ENCODE results near the gene PADI1. TPM values are rescaled to one million over a fixed set of nuclear protein-coding genes. Genes with fewer than 3 reads are reported as not detected.

The PADI1 gene
- total and polyA plus RNA-seq, 4 donors = 4.9 TPM; not detected in 3

DNA sequence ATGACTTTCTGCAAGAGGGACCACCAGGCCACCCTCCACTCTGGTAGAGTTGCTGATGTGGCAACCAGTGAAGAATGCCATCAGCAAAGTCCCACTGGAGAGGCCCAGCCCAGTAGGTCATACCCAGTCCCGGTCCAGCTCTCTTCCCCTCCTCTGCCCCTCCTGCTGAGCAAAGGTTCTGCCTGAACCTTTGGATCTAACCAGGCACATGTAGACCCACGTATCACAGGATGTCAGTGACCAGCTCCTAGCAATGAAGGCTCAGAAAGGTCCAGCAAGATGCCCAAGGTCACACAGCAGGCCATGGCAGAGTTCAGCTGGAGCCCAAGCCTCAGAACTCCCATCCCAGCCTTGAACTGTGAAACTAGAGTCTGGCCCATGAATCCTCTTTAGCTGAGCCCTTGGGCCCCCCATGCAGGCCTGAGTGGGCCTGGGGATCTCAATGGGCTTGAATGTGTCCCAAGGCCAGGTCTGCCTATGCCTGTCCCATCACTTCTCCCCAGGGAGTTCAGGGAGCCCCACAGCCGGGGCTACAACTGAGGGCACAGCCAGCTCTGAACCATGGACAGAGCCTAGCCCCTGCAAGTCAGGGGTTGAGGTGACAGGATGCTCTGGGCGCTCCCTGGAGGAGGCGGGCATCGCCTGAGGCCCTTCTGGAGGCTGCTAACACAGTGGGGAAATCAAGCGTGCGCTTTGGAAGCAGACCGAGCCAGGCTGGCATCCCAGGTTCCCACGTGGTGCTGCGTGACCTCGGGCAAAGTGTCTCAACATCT, 21.4 kb upstream of the PADI1 start:
- TF ChIP-seq NR2F2 (IDR thresholded peaks at IDR 0.05) = no peak
- TF ChIP-seq, protein P1, sequence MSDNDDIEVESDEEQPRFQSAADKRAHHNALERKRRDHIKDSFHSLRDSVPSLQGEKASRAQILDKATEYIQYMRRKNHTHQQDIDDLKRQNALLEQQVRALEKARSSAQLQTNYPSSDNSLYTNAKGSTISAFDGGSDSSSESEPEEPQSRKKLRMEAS (IDR thresholded peaks at IDR 0.05) = no peak
- TF ChIP-seq JUND (IDR thresholded peaks at IDR 0.05) = no peak
- TF ChIP-seq EGR1 (IDR thresholded peaks at IDR 0.05; ENCODE audit: low read depth in 2 of 2) = no peak
- no peak for TF ChIP-seq SP1 (IDR thresholded peaks at IDR 0.05)
- TF ChIP-seq, protein P2, sequence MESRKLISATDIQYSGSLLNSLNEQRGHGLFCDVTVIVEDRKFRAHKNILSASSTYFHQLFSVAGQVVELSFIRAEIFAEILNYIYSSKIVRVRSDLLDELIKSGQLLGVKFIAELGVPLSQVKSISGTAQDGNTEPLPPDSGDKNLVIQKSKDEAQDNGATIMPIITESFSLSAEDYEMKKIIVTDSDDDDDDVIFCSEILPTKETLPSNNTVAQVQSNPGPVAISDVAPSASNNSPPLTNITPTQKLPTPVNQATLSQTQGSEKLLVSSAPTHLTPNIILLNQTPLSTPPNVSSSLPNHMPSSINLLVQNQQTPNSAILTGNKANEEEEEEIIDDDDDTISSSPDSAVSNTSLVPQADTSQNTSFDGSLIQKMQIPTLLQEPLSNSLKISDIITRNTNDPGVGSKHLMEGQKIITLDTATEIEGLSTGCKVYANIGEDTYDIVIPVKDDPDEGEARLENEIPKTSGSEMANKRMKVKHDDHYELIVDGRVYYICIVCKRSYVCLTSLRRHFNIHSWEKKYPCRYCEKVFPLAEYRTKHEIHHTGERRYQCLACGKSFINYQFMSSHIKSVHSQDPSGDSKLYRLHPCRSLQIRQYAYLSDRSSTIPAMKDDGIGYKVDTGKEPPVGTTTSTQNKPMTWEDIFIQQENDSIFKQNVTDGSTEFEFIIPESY (IDR thresholded peaks at IDR 0.05) = no peak
- TF ChIP-seq RAD21 (IDR thresholded peaks at IDR 0.05) = no peak
- no peak for TF ChIP-seq HNF4G (IDR thresholded peaks at IDR 0.05)
- no peak for TF ChIP-seq FOXA2 (IDR thresholded peaks at IDR 0.05)
- TF ChIP-seq RXRA (IDR thresholded peaks at IDR 0.05) = no peak
- no peak for TF ChIP-seq TAF1 (conservative IDR thresholded peaks at IDR 0.05)
- Histone ChIP-seq H3K36me3 (ENCODE audit: control insufficient read depth in 4 of 4, insufficient read depth in 3 of 4, low read depth in 1 of 4, low read length in 3 of 4) (no peaks in the 10 kb centered on the region), H3K9me3 (ENCODE audit: control insufficient read depth in 4 of 4, low read length in 3 of 4) (peaks cover 0 to 2% (median 0%) of the 10 kb centered on the region in 4 donors), H3K4me1 (ENCODE audit: control insufficient read depth in 4 of 4, insufficient read depth in 4 of 4, low read length in 3 of 4) (no peaks in the 10 kb centered on the region), H3K27ac (ENCODE audit: low read depth in 1 of 2, low read length in 2 of 2) (no peak overlapping the region), H3K27me3 (ENCODE audit: control insufficient read depth in 4 of 4, insufficient read depth in 4 of 4, low read length in 3 of 4) (no peaks in the 10 kb centered on the region), H3K4me3 (ENCODE audit: low read depth in 1 of 3, low read length in 3 of 3) (no peak overlapping the region), H3K9ac (ENCODE audit: low read depth in 1 of 2, low read length in 2 of 2) (no peak overlapping the region)
- 90% methylated on average over 12 of the region's 12 CpGs for WGBS
- DNase-seq (ENCODE audit: low spot score) = peak; percentile 13

DNA sequence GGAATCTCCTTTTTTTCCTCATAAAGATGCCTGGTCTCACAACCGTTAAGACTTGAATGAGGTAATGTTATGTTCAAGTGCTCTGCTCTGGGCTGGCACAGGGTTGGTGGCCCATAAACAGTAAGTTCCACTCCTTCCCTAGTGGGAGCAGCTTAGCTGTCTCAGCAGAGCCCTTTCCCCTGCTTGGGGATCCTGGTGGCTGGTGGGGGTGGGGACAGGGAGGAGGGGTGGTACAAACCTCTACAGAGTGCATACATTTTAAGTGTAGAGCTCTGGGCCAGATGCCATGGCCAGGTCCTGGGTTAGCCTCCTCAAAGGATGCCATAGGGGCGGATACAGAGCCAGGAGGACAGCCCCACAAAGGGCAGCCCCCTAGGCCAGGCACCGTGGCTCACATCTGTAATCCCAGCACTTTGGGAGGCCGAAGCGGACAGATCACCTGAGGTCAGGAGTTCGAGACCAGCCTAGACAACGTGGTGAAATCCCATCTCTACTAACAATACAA, 20.7 kb upstream of the PADI1 start:
- Histone ChIP-seq H3K36me3 (ENCODE audit: control insufficient read depth in 4 of 4, insufficient read depth in 3 of 4, low read depth in 1 of 4, low read length in 3 of 4) (no peaks in the 10 kb centered on the region), H3K4me1 (ENCODE audit: control insufficient read depth in 4 of 4, insufficient read depth in 4 of 4, low read length in 3 of 4) (no peaks in the 10 kb centered on the region), H3K4me3 (ENCODE audit: low read depth in 1 of 3, low read length in 3 of 3) (no peak overlapping the region), H3K27ac (ENCODE audit: low read depth in 1 of 2, low read length in 2 of 2) (no peak overlapping the region), H3K9me3 (ENCODE audit: control insufficient read depth in 4 of 4, low read length in 3 of 4) (peaks cover 0 to 2% (median 0%) of the 10 kb centered on the region in 4 donors), H3K27me3 (ENCODE audit: control insufficient read depth in 4 of 4, insufficient read depth in 4 of 4, low read length in 3 of 4) (no peaks in the 10 kb centered on the region), H3K9ac (ENCODE audit: low read depth in 1 of 2, low read length in 2 of 2) (no peak overlapping the region)
- WGBS = 88% methylated on average over 7 of the region's 7 CpGs
- no peak for DNase-seq (ENCODE audit: low spot score)
- TF ChIP-seq FOXA2 (IDR thresholded peaks at IDR 0.05) = no peak

DNA sequence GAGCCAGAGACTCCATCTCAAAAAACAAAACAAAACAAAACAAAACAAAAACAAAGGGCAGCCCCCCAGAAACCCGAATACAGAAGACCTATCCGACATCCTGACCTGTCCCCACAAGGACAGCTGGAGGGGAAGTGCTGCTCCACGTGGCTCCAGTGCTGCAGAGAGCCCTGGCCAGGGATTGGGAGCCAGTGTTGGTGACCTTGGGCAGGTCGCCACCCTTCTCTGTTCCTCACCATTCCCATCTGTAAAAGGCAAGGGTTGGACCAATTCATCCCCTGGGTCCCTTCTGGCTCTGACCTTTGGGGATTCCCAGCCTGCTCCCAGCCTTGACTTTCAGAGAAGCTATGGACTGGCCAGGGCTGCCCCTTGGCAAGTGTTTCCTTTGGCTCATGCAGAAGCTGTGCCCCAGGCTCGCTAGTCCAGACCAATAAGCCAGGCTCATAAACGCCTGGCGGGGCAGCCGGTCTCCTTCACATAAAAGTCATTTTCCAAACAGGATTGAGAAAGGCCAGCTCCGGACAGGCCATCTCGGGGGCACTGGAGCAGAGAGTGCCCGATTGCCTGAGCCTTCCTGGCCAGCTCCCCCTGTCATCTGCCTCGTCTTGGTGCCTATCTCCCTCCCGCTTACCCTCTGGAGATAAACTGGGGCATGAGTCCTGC, 20.0 kb upstream of the PADI1 start:
- H3K4me3 ChIP-seq (ENCODE audit: low read depth in 1 of 3, low read length in 3 of 3) = no peak overlapping the region
- no peaks in the 10 kb centered on the region for H3K36me3 ChIP-seq (ENCODE audit: control insufficient read depth in 4 of 4, insufficient read depth in 3 of 4, low read depth in 1 of 4, low read length in 3 of 4)
- no peaks in the 10 kb centered on the region for H3K27me3 ChIP-seq (ENCODE audit: control insufficient read depth in 4 of 4, insufficient read depth in 4 of 4, low read length in 3 of 4)
- no peak overlapping the region for H3K9ac ChIP-seq (ENCODE audit: low read depth in 1 of 2, low read length in 2 of 2)
- WGBS = 79% methylated on average over 13 of the region's 13 CpGs
- peak; percentile 23 for DNase-seq (ENCODE audit: low spot score)
- H3K27ac ChIP-seq (ENCODE audit: low read depth in 1 of 2, low read length in 2 of 2) = no peak overlapping the region
- peaks cover 0 to 2% (median 0%) of the 10 kb centered on the region in 4 donors for H3K9me3 ChIP-seq (ENCODE audit: control insufficient read depth in 4 of 4, low read length in 3 of 4)
- H3K4me1 ChIP-seq (ENCODE audit: control insufficient read depth in 4 of 4, insufficient read depth in 4 of 4, low read length in 3 of 4) = no peaks in the 10 kb centered on the region
- TF ChIP-seq TAF1 (conservative IDR thresholded peaks at IDR 0.05) (no peak), HNF4A (conservative IDR thresholded peaks at IDR 0.05) (no peak), FOXA2 (IDR thresholded peaks at IDR 0.05) (no peak), FOXA1 (IDR thresholded peaks at IDR 0.05) (no peak), GABPA (IDR thresholded peaks at IDR 0.05 in 1 of 2, conservative IDR thresholded peaks at IDR 0.05 in 1 of 2) (no peak), NR2F2 (IDR thresholded peaks at IDR 0.05) (no peak), SP1 (IDR thresholded peaks at IDR 0.05) (no peak), JUND (IDR thresholded peaks at IDR 0.05) (no peak), RXRA (IDR thresholded peaks at IDR 0.05) (no peak), RAD21 (IDR thresholded peaks at IDR 0.05) (no peak), EGR1 (IDR thresholded peaks at IDR 0.05; ENCODE audit: low read depth in 2 of 2) (no peak), YY1 (IDR thresholded peaks at IDR 0.05) (no peak)
- TF ChIP-seq, protein P1 (IDR thresholded peaks at IDR 0.05) = no peak
- TF ChIP-seq, protein P2 (IDR thresholded peaks at IDR 0.05) = no peak
- TF ChIP-seq, protein P3, sequence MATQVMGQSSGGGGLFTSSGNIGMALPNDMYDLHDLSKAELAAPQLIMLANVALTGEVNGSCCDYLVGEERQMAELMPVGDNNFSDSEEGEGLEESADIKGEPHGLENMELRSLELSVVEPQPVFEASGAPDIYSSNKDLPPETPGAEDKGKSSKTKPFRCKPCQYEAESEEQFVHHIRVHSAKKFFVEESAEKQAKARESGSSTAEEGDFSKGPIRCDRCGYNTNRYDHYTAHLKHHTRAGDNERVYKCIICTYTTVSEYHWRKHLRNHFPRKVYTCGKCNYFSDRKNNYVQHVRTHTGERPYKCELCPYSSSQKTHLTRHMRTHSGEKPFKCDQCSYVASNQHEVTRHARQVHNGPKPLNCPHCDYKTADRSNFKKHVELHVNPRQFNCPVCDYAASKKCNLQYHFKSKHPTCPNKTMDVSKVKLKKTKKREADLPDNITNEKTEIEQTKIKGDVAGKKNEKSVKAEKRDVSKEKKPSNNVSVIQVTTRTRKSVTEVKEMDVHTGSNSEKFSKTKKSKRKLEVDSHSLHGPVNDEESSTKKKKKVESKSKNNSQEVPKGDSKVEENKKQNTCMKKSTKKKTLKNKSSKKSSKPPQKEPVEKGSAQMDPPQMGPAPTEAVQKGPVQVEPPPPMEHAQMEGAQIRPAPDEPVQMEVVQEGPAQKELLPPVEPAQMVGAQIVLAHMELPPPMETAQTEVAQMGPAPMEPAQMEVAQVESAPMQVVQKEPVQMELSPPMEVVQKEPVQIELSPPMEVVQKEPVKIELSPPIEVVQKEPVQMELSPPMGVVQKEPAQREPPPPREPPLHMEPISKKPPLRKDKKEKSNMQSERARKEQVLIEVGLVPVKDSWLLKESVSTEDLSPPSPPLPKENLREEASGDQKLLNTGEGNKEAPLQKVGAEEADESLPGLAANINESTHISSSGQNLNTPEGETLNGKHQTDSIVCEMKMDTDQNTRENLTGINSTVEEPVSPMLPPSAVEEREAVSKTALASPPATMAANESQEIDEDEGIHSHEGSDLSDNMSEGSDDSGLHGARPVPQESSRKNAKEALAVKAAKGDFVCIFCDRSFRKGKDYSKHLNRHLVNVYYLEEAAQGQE (IDR thresholded peaks at IDR 0.05) = no peak

All from liver (tissue), 9 donors.